Ishikawa (cell line): ENCODE measurements around the gene USP7.

ENCODE experiments used
- CEBPB ChIP-seq: IDR thresholded peaks from 2 replicates; pipeline ENCODE4 v1.6.1; 2012
- CREB1 ChIP-seq: IDR thresholded peaks from 2 replicates; pipeline ENCODE4 v1.6.1; 2012; ENCODE audit warnings: low read depth
- EGR1 ChIP-seq: IDR thresholded peaks from 2 replicates; pipeline ENCODE4 v1.6.1; 2012
- EP300 ChIP-seq: IDR thresholded peaks from 2 replicates; pipeline ENCODE4 v1.6.1; 2012; ENCODE audit warnings: borderline replicate concordance
- FOXM1 ChIP-seq: IDR thresholded peaks from 2 replicates; pipeline ENCODE4 v1.6.1; 2012; ENCODE audit warnings: low read depth, borderline replicate concordance
- NFIC ChIP-seq: IDR thresholded peaks from 2 replicates; pipeline ENCODE4 v1.6.1; 2012
- RAD21 ChIP-seq: IDR thresholded peaks from 2 replicates; pipeline ENCODE4 v1.6.1; 2012; ENCODE audit warnings: low read depth
- TAF1 ChIP-seq: IDR thresholded peaks from 2 replicates; pipeline ENCODE4 v1.6.1; 2012; ENCODE audit warnings: low read depth, mild to moderate bottlenecking
- TCF12 ChIP-seq: IDR thresholded peaks from 2 replicates; pipeline ENCODE4 v1.6.1; 2012; ENCODE audit warnings: low read depth
- TEAD4 ChIP-seq: IDR thresholded peaks from 2 replicates; pipeline ENCODE4 v1.6.1; 2012
- YY1 ChIP-seq: IDR thresholded peaks from 2 replicates; pipeline ENCODE4 v1.6.1; 2012; ENCODE audit warnings: low read depth
- ZBTB7A ChIP-seq: IDR thresholded peaks from 2 replicates; pipeline ENCODE4 v1.6.1; 2012; ENCODE audit warnings: low read depth
- TF ChIP-seq, protein P1 (sequence below): IDR thresholded peaks from 2 replicates; pipeline ENCODE4 v1.6.1; 2012
- TF ChIP-seq, protein P2 (sequence below): IDR thresholded peaks from 2 replicates; pipeline ENCODE4 v1.6.1; 2012; ENCODE audit warnings: low read depth, mild to moderate bottlenecking
- TF ChIP-seq, protein P3 (sequence below): IDR thresholded peaks from 2 replicates; pipeline ENCODE4 v1.6.1; 2012

The USP7 gene

GRCh38 chr16:8867932-8868415 lies 95.7 kb downstream of the USP7 start:
- TF ChIP-seq, protein P1, sequence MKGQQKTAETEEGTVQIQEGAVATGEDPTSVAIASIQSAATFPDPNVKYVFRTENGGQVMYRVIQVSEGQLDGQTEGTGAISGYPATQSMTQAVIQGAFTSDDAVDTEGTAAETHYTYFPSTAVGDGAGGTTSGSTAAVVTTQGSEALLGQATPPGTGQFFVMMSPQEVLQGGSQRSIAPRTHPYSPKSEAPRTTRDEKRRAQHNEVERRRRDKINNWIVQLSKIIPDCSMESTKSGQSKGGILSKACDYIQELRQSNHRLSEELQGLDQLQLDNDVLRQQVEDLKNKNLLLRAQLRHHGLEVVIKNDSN: no peak
- TF ChIP-seq, protein P2, sequence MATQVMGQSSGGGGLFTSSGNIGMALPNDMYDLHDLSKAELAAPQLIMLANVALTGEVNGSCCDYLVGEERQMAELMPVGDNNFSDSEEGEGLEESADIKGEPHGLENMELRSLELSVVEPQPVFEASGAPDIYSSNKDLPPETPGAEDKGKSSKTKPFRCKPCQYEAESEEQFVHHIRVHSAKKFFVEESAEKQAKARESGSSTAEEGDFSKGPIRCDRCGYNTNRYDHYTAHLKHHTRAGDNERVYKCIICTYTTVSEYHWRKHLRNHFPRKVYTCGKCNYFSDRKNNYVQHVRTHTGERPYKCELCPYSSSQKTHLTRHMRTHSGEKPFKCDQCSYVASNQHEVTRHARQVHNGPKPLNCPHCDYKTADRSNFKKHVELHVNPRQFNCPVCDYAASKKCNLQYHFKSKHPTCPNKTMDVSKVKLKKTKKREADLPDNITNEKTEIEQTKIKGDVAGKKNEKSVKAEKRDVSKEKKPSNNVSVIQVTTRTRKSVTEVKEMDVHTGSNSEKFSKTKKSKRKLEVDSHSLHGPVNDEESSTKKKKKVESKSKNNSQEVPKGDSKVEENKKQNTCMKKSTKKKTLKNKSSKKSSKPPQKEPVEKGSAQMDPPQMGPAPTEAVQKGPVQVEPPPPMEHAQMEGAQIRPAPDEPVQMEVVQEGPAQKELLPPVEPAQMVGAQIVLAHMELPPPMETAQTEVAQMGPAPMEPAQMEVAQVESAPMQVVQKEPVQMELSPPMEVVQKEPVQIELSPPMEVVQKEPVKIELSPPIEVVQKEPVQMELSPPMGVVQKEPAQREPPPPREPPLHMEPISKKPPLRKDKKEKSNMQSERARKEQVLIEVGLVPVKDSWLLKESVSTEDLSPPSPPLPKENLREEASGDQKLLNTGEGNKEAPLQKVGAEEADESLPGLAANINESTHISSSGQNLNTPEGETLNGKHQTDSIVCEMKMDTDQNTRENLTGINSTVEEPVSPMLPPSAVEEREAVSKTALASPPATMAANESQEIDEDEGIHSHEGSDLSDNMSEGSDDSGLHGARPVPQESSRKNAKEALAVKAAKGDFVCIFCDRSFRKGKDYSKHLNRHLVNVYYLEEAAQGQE: no peak
- TF ChIP-seq RAD21 (no peak), EGR1 (no peak), TCF12 (no peak), CEBPB (no peak)

DNA sequence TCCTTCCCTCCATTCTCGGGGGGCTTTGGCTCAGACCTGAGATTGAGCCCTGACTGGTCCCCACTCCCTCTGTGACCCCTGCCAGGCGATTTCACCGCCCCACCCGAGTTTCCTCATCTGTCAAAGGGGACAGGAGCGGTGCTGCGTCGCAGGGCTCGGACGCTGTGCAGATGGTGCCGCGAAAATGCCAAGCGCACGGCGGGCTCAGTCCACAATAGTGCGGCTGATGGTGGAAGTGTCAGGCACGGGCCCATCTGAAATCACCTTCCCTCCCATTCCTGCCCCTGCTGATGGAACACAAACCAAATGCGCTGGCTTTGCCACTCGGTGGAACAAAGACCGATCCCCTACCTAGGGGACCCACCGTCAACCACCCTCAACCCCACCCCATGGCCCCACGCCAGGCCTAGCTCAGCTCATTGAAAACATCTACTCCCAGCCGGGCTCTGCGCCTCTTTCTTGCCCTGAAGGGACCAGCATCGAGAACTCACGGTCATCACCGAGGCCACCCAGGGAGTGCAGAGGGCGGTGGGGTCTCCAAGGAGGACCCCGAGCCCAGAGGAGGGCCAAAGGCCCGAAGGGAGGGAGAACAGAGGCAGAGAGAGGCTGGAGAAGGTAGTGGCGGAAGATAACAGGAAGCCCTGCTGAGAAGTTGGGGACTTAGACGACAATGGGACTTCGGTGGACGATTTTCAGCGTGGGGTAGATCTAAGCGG lies 96.3 kb downstream of the USP7 start:
- TF ChIP-seq YY1: no peak
- TF ChIP-seq TEAD4: no peak
- TF ChIP-seq, protein P1: no peak
- no peak for TF ChIP-seq CEBPB
- TF ChIP-seq EGR1: no peak
- no peak for TF ChIP-seq NFIC
- no peak for TF ChIP-seq TAF1
- no peak for TF ChIP-seq FOXM1
- no peak for TF ChIP-seq EP300
- TF ChIP-seq RAD21: no peak
- no peak for TF ChIP-seq CREB1
- TF ChIP-seq, protein P2: no peak
- no peak for TF ChIP-seq ZBTB7A
- no peak for TF ChIP-seq TCF12
- TF ChIP-seq, protein P3, sequence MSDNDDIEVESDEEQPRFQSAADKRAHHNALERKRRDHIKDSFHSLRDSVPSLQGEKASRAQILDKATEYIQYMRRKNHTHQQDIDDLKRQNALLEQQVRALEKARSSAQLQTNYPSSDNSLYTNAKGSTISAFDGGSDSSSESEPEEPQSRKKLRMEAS: no peak

GRCh38 chr16:8866884-8867215 lies 96.9 kb downstream of the USP7 start:
- TF ChIP-seq EP300 (no peak), EGR1 (no peak)

DNA sequence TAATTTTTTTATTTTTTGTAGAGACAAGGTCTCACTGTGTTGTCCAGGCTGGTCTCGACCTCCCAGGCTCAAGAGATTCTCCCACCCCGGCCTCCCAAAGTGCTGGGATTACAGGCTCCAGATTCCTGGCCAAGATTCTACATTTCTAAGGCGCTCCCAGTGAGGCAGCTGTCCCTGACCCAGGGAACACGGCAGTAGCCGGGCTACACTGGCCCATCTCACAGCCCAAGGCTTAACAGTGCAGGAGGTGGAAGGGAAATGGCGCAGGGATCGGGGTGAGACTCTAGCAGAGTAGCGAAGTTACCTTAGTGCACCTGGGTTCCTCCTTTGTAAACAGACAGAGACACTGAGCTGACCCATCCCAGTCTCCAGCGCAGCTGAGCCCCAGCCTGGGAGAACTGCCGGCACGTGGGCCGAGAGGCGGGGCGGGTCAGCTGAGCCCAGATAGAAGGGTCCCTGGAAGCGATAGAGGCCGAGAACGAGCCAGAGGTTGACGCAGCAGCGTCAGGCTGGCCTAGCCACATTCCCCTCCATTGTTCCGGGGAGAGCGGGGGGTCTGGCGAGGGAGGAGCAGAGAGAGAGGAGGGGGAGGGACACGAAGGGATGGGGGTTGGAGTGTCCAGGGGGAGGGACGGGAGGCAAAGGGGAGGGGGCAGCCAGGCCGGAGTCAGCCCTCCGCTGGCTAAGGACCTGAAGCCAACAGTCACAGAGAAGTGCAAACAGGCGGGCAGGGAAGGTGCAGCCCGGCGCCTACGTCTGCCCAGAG lies 97.4 kb downstream of the USP7 start:
- TF ChIP-seq CREB1 (no peak), YY1 (no peak), TAF1 (no peak), EGR1 (no peak), CEBPB (no peak), TCF12 (no peak), FOXM1 (no peak), RAD21 (no peak), NFIC (no peak), ZBTB7A (no peak), EP300 (no peak), TEAD4 (no peak)
- TF ChIP-seq, protein P2: no peak
- TF ChIP-seq, protein P1: no peak
- TF ChIP-seq, protein P3: no peak
